ENCODE data around the gene MBOAT1. TPM values are rescaled to one million over a fixed set of nuclear protein-coding genes. Genes with fewer than 3 reads are reported as not detected.

MBOAT1 gene
- total RNA-seq, 2 experiments from 2014 or later: 14.1 to 14.8 TPM

DNA sequence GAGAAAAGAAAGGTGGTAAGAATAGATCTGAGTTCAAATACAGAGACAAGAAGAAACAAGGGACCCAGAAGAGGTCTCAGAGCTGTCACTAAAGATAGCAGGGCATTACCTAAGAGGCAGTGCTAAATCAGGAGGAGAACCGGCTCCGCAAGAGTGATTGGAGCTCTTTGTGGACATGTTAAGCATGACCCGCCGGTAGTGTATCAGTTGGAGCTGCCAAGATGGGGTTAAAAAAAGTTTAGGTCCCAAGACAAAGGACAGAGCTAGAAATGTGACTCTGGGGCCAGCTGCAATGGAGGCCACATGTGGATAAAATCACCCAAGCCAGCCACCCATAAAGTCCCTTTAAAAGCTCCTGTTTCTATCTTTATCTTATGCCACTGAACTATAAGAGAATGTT is 93.4 kb downstream of the MBOAT1 start:
- Mint-ChIP-seq H3K9me3 (no peaks in the 10 kb centered on the region), H3K4me1 (no peaks in the 10 kb centered on the region), H3K27me3 (no peaks in the 10 kb centered on the region), H3K4me3 (no peak overlapping the region), H3K27ac (no peak overlapping the region), H3K36me3 (peaks cover 6% of the 10 kb centered on the region)
- ATAC-seq (ENCODE audit: low read depth) (no peak), DNase-seq (no peak)
- POLR2A ChIA-PET: interaction anchor here (0.6 kb wide), 1 partner anchor 548 kb away, joined by 5 read pairs; no protein-coding TSS in a partner anchor

DNA sequence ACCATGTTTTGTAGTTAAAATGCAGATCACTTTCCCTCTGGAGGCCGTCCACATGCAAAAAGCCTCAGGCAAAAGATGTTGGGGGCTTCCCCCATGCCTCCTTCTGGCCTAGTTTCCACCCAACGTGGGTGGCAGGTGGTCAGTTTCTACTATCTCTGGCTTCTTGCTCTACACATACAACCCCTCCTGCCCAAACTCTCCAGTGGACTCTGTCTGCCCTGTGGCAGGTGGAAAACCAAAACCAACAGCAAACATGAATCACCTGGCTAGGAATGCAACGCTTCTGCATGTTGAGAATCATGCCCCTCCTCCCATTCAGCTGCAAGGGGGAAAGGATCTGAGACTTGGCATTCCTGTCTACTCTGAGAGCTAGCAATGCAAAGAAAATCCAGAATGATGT is 94.8 kb downstream of the MBOAT1 start:
- Mint-ChIP-seq H3K4me3 (no peak overlapping the region), H3K27ac (no peak overlapping the region), H3K9me3 (no peaks in the 10 kb centered on the region), H3K36me3 (peaks cover 12% of the 10 kb centered on the region), H3K4me1 (peaks cover 1% of the 10 kb centered on the region), H3K27me3 (no peaks in the 10 kb centered on the region)
- POLR2A ChIA-PET: no interaction called here
- DNase-seq (no peak), ATAC-seq (ENCODE audit: low read depth) (no peak)

DNA sequence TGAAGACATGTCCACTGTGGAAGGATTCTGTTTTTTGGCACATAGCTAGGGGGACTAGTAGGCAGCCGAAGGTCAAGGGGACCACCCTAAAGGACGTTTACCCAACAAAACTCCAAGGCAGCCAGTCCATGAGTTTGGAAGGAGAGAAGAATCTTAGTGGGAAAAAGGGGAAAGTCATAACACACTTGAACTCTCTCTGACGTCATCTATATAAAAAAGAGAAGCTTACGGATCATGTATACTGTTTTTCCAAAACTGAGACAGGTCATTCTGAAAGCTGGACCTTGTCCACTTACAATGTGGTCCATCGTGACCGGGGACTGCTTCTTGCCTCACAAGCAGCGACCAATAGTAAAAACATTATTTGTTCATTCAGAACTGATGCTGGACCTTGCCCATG is 95.5 kb downstream of the MBOAT1 start:
- POLR2A ChIA-PET: no interaction called here
- peaks cover 1% of the 10 kb centered on the region for H3K4me1 Mint-ChIP-seq
- peaks cover 12% of the 10 kb centered on the region for H3K36me3 Mint-ChIP-seq
- H3K27ac Mint-ChIP-seq: no peak overlapping the region
- ATAC-seq (ENCODE audit: low read depth) (no peak), DNase-seq (no peak)
- H3K27me3 Mint-ChIP-seq: no peaks in the 10 kb centered on the region
- H3K9me3 Mint-ChIP-seq: no peaks in the 10 kb centered on the region
- no peak overlapping the region for H3K4me3 Mint-ChIP-seq

DNA sequence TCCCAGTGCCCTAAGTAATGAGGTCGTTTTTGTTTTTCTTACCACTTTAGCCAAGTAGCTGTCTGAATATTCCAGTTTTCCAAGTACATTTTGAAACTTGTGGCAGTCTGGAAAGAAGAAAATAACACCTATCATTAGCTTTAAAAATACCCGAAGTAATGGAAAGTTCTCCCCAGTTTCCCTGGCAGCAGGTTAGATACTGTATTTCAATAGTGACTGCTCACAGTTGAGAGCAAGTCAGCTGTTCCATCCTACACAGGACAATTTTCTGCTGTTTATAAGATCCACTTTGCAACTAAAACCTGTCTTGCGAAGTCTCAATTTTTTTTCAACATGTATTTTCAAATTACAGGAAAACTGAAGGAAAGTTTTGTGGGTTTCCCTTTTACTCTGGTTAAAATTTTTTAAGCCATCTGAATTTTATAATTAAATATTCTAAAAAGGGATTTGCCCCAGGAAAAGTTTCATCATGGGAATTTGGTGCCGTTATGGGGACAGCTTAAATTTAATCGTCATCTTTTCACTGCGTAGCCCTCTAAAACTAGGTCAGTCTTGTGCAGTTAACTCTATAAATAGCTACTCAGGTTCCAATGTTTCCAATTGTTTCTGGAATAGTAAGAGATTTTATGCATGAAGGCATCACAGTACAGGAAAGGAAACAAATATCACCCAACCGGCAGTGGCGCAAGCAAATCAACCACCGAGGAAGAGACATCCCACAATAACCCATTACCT is 96.9 kb downstream of the MBOAT1 start:
- peaks cover 1% of the 10 kb centered on the region for H3K4me1 Mint-ChIP-seq
- DNase-seq (no peak), ATAC-seq (ENCODE audit: low read depth) (no peak)
- H3K27me3 Mint-ChIP-seq: no peaks in the 10 kb centered on the region
- H3K36me3 Mint-ChIP-seq: peaks cover 12% of the 10 kb centered on the region
- no peak overlapping the region for H3K4me3 Mint-ChIP-seq
- H3K27ac Mint-ChIP-seq: no peak overlapping the region
- POLR2A ChIA-PET: no interaction called here
- H3K9me3 Mint-ChIP-seq: no peaks in the 10 kb centered on the region

DNA sequence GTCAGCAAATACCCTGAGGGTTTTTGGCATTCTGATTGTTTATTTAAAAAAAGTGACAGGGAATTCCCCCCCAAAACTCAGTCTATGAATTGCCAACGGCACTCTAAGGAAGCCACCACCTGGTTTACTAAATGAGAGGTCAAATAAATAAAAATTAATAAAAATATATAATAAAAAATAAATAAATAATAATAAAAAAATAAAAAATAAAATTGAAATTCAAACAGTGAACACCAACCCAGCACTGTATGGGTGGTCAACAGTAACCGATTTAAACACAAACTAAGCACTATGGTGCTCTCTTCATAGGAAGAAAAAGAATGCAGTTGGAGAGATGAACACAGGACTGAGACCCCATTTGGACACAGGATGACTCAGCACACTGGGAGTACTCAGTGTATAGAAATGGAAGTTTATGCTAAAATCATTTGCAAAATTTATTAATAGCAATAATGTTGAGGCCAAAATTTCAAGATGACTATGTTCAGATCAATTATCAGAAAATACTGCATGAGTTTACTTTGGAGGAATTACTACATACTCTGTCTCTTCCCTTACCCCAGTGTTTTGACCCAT is 98.5 kb downstream of the MBOAT1 start:
- H3K36me3 Mint-ChIP-seq: peaks cover 16% of the 10 kb centered on the region

DNA sequence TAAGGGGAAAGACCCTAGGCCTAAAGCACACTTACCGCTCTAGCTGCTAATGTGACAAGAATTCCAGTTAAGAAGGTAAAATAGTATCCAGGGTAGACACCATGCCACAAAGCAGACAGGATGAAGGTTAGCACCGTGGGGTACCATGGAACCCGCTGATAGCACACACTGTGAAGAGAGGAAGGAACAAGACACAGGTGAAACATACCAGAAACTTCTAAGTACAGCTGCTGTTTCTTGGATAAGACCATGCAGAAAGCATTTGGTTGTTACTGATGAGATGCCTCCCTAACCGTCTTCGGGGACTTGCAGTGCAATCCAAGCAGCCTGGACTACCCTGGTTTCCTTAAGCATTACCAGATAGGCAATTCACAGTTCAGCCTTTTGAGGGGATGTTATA is 99.4 kb downstream of the MBOAT1 start:
- H3K27ac Mint-ChIP-seq: no peak overlapping the region
- peaks cover 16% of the 10 kb centered on the region for H3K36me3 Mint-ChIP-seq
- no peak for DNase-seq
- peaks cover 1% of the 10 kb centered on the region for H3K4me1 Mint-ChIP-seq
- H3K9me3 Mint-ChIP-seq: no peaks in the 10 kb centered on the region
- ATAC-seq (ENCODE audit: low read depth): no peak
- POLR2A ChIA-PET: no interaction called here
- no peak overlapping the region for H3K4me3 Mint-ChIP-seq
- no peaks in the 10 kb centered on the region for H3K27me3 Mint-ChIP-seq

More for the DNA sequence above, 98.5 kb downstream of the MBOAT1 start:
- no peak for ATAC-seq (ENCODE audit: low read depth)
- DNase-seq: no peak
- Mint-ChIP-seq H3K4me1 (peaks cover 1% of the 10 kb centered on the region), H3K4me3 (no peak overlapping the region), H3K27me3 (no peaks in the 10 kb centered on the region), H3K27ac (no peak overlapping the region), H3K9me3 (no peaks in the 10 kb centered on the region)
- POLR2A ChIA-PET: no interaction called here

DNA sequence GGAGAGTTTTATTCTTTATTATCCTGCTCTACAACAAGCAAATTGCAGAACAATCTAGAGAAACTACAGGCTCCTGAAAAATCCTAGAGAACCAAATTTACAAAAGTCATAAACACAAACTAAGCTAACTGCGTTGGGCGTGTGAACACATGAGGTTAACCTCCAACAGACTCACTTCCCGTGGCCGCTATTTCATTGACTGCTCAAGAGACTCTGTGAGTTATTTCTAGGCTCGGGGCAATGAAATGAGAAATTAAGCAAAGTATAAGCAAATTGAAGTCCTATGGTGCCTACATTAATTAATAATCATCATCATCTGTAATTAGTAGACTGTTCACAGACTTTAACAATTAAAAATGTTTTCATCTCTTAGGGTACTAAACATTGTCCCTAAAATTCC is 100.0 kb downstream of the MBOAT1 start:
- Mint-ChIP-seq H3K4me1 (peaks cover 1% of the 10 kb centered on the region), H3K27me3 (no peaks in the 10 kb centered on the region), H3K9me3 (no peaks in the 10 kb centered on the region), H3K4me3 (no peak overlapping the region), H3K36me3 (peaks cover 12% of the 10 kb centered on the region), H3K27ac (no peak overlapping the region)
- no peak for ATAC-seq (ENCODE audit: low read depth)
- DNase-seq: no peak
- POLR2A ChIA-PET: no interaction called here

DNA sequence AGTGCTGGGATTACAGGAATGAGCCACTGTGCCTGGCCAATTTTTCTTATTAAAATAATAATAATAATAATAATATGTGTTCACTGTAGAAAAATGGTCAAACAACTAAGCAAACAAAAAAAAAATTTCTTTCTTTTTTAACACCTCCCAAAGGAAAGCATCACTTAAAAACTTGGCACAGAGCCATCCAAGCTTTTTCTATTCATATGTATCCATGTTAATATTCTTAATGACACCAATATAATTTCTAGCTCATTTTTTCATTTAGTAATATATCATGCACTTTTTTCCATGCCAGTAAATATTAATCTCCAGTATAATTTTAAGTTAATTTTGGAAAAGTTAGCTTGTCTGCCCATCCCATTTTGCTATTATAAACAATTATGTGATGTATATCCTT is 101.8 kb downstream of the MBOAT1 start:
- DNase-seq (no peak), ATAC-seq (ENCODE audit: low read depth) (no peak)
- H3K36me3 Mint-ChIP-seq: peaks cover 12% of the 10 kb centered on the region
- H3K27me3 Mint-ChIP-seq: no peaks in the 10 kb centered on the region
- POLR2A ChIA-PET: no interaction called here
- H3K27ac Mint-ChIP-seq: no peak overlapping the region
- no peaks in the 10 kb centered on the region for H3K9me3 Mint-ChIP-seq
- H3K4me1 Mint-ChIP-seq: peaks cover 1% of the 10 kb centered on the region
- H3K4me3 Mint-ChIP-seq: no peak overlapping the region

DNA sequence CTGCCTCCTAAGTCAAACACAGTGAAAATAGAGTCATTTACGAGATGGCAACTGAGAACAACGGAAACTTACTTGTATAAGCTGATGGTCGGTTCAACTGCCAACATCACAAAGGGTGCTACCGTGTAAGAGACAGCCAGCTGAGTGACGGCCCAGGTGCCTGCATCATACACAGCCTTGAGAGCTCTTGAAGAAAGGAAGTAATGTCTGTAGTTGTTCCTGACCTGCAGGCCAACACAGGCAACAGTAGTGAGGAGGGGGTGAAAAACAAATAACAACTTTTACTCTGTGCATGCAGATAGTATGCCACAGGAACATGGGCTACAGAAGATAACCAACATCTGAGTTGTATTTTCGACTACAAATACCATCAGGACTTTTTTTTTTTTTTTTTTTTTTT is 102.7 kb downstream of the MBOAT1 start:
- ATAC-seq (ENCODE audit: low read depth): no peak
- POLR2A ChIA-PET: no interaction called here
- H3K27me3 Mint-ChIP-seq: no peaks in the 10 kb centered on the region
- peaks cover 1% of the 10 kb centered on the region for H3K4me1 Mint-ChIP-seq
- DNase-seq: no peak
- H3K4me3 Mint-ChIP-seq: no peak overlapping the region
- no peak overlapping the region for H3K27ac Mint-ChIP-seq
- no peaks in the 10 kb centered on the region for H3K9me3 Mint-ChIP-seq
- H3K36me3 Mint-ChIP-seq: peaks cover 13% of the 10 kb centered on the region

DNA sequence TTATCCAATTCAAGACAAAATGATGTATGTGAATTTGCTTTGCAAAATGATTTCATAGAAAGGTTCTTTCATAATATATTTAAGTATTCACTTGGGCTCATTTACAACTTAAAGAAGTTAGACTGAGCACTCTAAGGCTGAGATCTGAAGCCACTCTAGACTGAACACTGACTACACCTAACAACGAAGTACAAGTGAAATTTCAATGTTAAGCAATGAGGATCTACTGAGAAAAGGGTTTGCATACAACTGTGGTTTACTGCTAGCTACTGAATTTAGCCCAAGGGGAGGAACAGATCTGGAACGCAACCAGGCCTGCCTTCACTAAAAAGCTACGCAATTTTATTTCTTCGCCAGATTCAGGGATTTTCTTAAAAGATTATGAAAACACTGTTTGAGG is 106.4 kb downstream of the MBOAT1 start:
- Mint-ChIP-seq H3K4me3 (no peak overlapping the region), H3K27me3 (no peaks in the 10 kb centered on the region), H3K9me3 (no peaks in the 10 kb centered on the region), H3K27ac (no peak overlapping the region), H3K36me3 (peaks cover 13% of the 10 kb centered on the region), H3K4me1 (no peaks in the 10 kb centered on the region)
- DNase-seq (no peak), ATAC-seq (ENCODE audit: low read depth) (no peak)
- POLR2A ChIA-PET: interaction anchor here (0.6 kb wide), 1 partner anchor 1024 kb away, joined by 5 read pairs; no protein-coding TSS in a partner anchor

DNA sequence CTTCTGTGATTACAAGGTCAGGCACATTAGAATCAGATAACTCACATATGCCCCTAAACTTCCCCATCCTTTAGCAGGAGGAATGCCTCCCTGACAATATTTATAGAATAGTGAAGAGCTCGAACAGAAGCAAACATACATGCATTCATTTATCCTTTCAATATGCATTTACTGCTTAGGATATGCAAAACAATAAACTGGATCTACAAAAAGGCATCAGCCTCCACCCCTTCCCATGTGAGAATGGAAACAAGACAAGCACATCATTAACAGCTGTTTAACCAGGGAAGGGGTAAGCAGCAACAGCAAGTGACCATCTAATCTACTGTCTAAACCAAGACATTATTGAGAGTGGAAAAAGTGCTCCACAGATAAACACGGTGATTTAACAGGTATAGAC is 107.6 kb downstream of the MBOAT1 start:
- H3K36me3 Mint-ChIP-seq: peaks cover 13% of the 10 kb centered on the region
- H3K9me3 Mint-ChIP-seq: no peaks in the 10 kb centered on the region
- ATAC-seq (ENCODE audit: low read depth) (no peak), DNase-seq (no peak)
- H3K27ac Mint-ChIP-seq: no peak overlapping the region
- no peak overlapping the region for H3K4me3 Mint-ChIP-seq
- H3K27me3 Mint-ChIP-seq: no peaks in the 10 kb centered on the region
- no peaks in the 10 kb centered on the region for H3K4me1 Mint-ChIP-seq
- POLR2A ChIA-PET: no interaction called here

DNA sequence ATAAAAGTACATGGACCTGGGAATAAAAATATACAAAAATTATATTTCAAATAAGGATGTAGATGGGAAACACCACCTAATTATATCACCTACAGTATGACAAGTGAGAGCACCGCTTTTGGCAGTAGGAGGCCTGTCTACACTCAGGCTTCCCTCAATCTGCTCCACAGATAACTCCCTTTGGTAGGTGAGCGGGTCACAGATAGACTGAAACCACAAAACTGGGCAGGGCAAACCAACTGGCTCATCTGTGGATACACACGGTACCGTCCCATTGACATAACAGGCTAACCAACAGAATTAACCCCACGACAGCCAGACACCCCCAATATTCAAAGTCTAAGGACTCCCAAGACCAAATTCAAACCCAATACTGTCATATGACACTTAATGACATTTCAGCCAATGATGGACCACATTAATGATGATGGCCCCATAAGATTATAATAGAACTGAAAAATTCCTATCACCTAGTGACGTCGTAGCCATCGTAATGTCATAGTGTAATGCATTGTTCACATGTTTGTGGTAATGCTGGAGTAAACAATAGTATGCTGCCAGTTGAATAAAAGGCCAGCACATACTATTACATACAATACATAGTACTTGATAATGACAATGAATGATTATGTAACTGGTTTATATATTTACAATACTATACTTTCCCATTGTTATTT is 109.7 kb downstream of the MBOAT1 start:
- Mint-ChIP-seq H3K4me3 (no peak overlapping the region), H3K27me3 (no peaks in the 10 kb centered on the region), H3K9me3 (no peaks in the 10 kb centered on the region), H3K27ac (no peak overlapping the region), H3K36me3 (peaks cover 9% of the 10 kb centered on the region), H3K4me1 (no peaks in the 10 kb centered on the region)
- DNase-seq (no peak), ATAC-seq (ENCODE audit: low read depth) (no peak)
- POLR2A ChIA-PET: no interaction called here

DNA sequence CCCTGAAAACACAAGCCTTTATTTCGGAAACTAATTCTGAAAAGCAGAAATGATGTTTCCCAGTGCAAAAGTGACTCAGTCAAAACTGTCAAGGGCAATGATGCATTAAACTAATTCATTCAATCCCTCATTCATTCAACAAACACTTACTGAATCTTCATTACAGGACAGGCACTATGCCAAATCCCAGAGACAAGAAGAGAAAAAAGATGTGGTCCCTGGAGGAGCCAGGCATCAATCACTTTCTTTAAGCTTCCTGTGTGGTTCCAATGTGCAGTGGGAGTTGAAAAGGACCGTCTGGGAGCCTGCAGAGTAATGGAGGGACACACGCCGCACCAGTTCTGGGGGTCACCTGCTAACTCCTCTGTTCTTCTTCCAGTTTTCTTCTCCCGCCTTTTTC is 113.1 kb downstream of the MBOAT1 start:
- no peaks in the 10 kb centered on the region for H3K27me3 Mint-ChIP-seq
- H3K36me3 Mint-ChIP-seq: peaks cover 7% of the 10 kb centered on the region
- H3K9me3 Mint-ChIP-seq: no peaks in the 10 kb centered on the region
- POLR2A ChIA-PET: no interaction called here
- H3K4me1 Mint-ChIP-seq: no peaks in the 10 kb centered on the region
- no peak for DNase-seq
- H3K4me3 Mint-ChIP-seq: no peak overlapping the region
- ATAC-seq (ENCODE audit: low read depth): no peak
- H3K27ac Mint-ChIP-seq: no peak overlapping the region

DNA sequence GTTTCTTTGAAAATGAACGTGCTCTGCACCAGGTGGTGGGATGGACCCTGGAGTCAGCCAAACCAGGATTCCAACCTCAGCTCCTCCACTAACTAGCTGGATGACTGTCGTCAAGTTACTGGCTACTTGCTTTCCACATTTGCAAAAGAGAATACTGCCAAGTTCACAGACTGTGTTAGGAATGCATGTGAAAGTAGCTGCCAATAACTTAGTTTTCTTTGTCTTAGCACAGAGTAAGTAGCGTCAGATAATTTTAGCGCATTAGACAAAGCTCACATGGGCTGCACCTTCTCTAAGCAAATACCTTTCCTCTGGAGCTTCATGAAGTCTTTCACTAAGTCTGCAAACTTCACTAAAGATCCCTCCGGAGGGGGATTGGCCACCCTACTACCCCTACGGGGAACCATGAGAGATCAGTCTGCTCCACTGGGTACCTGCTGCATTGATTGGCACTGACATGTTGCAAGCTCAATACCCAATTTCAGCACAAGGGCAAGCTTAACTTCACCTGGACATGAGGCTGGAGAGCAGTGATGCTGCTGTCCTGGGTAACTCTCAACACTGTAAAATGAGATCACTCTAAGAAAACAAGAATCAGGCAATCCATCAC is 113.9 kb downstream of the MBOAT1 start:
- POLR2A ChIA-PET: no interaction called here
- Mint-ChIP-seq H3K4me3 (no peak overlapping the region), H3K27ac (no peak overlapping the region), H3K9me3 (no peaks in the 10 kb centered on the region), H3K4me1 (no peaks in the 10 kb centered on the region), H3K36me3 (peaks cover 7% of the 10 kb centered on the region), H3K27me3 (no peaks in the 10 kb centered on the region)
- DNase-seq (no peak), ATAC-seq (ENCODE audit: low read depth) (no peak)

Data from activated naive CD8-positive, alpha-beta T cell treated with anti-CD3 and anti-CD28 coated beads, Interleukin-2, amount 10 ng/mL, durations not matched to agents 7 days and 5 days (primary cell).